HG03521 (cell line): ENCODE measurements around the gene DBNL.
A peak's percentile ranks its signal among the peaks of the same experiment; 100 is the strongest.
"Not testable (repeated sequence)": the region's sequence is repeated elsewhere in the genome, so short reads cannot be mapped to it uniquely, and the experiment has no call there.

Source experiments
- ATAC-seq: cut with Tn5 transposase; IDR thresholded peaks from one replicate; pipeline ENCODE4 v1.9.1; 2021; ENCODE audit warnings: mild to moderate bottlenecking, moderate library complexity; ENCODE audit not compliant: unreplicated experiment

DBNL gene

DNA sequence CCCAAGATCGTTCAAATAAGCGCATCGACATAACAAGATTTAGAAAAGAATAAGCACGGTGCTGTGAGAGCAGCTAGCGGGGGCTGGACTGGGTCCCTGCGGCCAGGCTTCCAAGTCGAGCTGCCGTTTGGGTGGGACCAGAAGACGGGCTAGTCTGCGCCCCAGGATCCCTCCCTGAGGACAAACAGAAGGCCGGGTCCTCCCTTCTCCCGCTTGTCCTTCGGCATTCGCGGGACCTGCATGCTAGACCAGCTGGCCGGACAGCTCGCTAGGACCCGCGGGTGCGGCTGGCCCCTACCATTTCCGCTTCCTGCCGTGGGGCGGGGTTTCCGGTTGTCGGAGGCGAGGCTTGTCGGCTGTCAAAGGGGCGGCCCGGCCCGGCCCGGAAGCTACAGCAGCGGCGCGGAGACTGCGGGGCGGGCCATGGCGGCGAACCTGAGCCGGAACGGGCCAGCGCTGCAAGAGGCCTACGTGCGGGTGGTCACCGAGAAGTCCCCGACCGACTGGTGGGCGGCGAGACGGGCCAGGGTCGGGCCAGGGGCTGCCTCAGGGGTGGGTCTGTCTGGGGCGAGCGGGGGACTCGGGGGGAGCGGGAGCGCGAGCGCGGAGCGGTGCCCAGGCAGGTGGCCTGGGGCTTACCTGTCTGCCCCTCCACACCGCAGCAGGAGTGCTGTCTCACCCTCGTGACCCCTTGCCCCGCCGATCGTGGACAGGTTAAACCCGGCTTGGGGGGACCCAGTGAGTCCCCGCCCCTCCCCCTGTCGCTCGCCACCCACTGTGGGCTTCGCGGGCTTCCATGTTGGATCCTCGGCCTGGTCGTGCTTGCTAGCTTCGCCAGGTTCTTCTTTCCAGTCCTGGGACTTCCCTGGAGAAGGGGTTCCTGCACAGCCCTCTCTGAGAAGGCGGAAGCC, at the start of gene DBNL:
DBNL (plus strand) TSS at position 388 of the 911 bp plus-strand sequence; CDS start at position 424, 36 bp downstream.
- ATAC-seq = peak; percentile 65

DNA sequence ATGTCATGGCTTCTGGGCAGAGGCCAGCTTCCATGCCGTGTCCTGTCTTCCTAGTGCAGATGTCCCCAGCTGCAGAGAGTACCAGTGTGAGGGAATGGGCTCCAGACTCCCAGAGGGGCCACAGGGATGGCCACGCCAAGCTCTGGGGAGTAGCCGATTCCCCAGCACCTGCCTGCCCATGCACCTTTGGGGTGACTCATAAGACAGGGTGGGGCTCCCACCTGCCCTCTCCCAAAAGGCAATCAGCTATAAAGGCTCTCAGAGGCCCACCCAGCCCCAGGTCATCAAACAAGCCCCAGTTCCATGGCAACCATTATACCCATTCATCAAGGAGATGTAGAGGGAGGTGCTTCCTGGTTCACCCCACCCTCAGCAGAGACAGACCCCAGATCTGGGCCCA, 47.0 kb upstream of the DBNL start, which contains the start of gene SPDYE1:
SPDYE1 (plus strand) TSS at position 366 of the 400 bp plus-strand sequence. CDS start 2,053 bp downstream, outside the sequence.
- ATAC-seq = not testable (repeated sequence)

DNA sequence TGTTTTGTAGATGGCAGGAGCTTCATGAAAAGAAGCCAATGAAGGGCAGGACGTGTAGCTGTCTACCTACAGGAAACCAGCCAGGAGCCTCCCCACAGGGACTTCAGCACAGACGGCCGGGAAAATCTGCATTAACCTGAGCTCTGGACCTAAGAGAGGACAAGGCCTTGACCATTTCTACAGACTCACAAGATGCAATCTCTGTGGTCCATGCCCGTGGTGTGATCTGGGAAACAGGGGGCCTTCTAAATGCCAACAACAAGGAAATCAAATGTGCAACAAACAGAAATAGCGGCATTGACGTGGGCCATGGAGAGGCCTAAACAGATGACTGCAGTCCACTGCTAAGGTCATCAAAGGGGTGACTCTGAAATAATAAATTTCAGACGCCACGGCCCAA, 32.4 kb upstream of the DBNL start:
- ATAC-seq = not testable (repeated sequence)

DNA sequence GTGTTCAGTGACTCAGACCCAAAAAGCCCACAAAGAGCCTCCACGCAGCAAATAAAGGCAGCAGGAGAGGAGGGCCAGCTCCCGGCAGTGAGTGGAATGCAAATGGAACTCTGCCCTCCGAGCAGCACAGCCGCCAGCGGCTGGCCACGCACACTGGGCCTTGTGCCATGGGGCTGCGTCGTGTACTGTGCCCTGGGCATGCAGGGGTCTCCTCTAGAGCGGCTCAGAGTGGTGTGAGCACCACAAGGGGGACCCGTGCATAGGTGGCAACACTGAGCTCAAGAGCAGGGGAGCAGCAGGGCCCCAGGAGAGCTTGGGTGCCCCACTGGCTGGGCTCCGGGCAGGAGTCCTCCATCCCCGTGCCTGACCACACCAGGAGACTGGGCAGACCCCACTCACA, 29.4 kb upstream of the DBNL start:
- ATAC-seq = not testable (repeated sequence)

DNA sequence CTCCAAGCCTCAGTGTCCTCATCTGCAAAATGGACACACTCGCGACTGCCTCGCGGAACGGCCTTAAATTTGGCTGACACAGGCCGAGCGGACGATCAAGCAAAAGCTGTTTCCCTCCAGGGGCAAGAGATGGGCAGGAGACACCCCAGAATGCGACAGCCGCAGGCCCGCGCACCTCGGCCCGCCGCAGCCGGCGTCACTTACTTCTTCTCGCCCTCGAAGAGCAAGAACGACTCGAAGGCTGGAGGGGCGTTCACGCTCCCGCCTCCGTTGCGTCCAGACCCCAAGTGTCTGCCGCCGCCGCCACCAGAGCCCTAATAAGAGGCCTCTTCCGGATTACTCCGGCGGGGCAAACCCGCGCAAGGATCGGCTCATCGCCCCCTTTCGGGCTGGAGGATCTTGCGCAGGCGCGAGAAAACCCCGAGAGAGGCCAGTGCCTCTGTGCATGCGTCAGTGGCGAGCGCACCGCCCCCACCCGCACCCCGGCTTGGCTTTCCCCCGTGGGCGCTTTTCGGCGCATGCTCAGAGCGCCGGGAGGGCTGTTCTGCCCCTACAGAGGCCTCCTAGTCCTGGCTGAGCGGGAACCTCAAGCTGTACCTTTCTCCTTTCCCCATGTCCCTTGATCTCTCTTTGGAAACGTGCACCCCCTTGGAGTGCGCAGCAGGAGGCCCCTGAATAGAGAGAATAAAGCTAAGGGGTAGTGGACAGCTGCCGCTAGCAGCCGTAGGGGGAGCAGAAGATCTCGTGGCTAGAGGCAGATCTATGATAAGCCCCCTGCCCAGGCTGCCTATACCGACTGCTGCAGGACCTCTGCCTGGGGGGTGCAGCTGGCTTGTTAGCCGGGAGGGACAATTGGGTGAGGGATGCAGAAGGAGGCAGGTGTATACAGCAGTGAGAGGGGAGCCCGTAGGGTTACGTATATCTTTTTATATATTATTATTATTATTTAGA, 25.4 kb upstream of the DBNL start:
- peak; percentile 94 for ATAC-seq

DNA sequence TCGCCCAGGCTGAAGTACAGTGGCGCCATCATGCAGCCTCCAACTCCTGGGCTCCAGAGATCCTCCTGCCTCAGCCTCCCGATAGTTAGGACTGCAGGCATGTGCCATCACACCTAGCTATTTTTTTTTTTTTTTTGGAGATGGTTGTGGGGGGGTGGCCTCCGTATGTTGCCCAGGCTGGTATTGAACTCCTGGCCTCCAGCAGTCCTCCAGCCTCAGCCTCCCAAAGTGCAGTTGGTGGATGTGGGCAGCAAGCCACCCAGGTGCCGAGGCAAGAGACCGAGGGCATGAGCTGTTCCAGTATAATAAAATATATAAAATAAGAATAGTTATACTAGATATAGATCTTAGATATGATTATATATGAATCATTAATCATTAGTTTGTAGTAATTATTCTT, 24.7 kb upstream of the DBNL start:
- ATAC-seq = not testable (repeated sequence)

DNA sequence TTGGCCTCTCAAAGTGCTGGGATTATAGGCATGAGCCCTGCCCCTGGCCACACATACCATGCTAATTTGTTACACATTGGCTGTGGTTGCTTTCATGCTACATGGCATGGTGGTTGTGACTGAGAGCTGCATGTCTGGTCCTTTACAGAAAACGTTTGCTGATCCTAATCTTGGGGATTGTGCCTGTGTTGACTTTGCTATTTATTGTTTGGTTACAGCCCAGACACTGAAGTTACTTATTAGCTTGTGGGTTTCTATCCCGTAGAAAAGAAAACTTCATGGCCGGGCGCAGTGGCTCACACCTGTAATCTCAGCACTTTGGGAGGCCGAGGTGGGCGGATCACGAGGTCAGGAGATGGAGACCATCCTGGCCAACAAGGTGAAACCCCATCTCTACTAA, 22.4 kb upstream of the DBNL start:
- ATAC-seq = not testable (repeated sequence)

DNA sequence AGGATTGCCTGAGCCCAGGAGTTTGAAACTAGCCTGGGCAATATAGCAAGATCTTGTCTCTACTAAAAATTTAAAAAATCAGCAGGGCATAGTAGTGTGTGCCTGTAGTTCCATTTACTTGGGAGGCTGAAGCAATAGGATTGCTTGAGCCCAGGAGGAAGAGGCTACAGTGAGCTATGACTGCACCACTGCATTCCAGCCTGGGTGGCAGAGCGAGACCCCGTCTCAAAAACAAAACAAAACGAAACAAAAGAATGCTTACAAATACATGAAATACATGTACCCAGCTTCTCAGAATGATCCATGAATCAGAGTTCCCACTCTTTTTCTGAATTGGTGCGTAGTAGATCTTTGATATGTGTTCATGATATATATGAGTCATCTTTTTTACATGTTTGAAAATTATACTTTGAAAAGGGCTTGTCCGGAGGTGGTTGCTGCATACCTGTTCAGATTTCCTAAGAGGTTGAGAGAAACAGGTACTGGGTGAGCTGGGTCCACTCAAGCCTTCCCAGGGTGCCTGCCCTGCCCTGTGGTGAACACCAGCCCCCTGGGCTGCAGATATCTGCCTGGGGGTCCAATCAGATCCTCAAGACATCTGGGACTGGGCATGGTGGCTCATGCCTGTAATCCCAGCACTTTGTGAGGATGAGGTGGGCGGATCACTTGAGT, 21.6 kb upstream of the DBNL start:
- ATAC-seq = not testable (repeated sequence)

DNA sequence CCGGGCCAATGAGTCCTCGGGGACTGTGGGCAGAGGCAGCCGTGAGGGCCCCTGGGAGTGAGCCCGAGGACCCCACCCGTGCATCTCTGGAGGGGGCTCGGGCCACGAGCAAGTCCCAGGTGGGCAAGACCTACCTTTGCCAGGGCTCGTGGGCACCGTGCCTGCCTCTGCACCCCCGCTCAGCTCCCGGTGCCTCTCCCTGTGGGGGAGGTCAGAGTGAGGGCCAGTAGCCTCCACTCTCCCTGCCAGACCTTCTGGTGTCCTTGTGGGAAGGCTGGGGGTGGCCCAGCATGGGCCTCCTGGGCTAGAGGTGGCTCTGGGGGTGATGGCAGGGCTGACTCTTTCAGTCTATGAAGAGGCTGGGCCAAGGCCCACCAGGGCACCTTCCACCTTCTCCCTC, 15.1 kb upstream of the DBNL start:
- not testable (repeated sequence) for ATAC-seq

DNA sequence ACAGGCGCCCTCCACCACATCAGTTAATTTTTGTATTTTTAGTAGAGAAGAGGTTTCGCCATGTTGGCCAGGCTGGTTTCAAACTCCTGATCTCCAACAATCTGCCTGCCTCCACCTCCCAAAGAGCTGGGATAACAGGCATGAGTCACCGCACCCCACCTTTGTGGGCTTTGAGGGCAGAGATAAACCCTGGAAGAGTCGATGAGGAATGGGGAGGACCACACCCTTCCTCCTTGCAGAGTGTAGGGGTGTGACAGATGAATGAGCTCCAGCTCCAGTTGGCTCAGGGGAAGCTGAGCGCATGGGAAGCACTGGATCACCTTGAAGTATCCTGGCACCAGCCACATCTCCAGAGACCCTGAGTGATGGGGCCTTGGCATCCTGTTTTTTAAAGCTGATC, 14.5 kb upstream of the DBNL start:
- ATAC-seq = not testable (repeated sequence)

DNA sequence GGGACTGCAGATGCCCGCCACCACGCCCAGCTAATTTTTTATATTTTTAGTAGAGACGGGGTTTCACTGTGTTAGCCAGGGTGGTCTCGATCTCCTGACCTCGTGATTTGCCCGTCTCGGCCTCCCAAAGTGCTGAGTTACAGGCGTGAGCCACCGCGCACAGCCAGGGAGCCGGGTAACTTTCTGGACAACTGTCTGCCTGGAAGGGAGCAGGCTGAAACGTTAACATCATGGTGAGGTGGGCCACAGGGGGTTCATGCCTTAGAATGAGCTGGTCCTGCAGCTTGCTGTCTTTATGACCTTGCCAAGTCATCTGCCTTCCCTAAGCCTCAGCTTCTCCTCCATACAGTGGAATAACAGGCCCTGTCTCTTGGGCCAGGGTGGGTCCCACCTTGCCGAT, 13.2 kb upstream of the DBNL start:
- ATAC-seq = not testable (repeated sequence)

DNA sequence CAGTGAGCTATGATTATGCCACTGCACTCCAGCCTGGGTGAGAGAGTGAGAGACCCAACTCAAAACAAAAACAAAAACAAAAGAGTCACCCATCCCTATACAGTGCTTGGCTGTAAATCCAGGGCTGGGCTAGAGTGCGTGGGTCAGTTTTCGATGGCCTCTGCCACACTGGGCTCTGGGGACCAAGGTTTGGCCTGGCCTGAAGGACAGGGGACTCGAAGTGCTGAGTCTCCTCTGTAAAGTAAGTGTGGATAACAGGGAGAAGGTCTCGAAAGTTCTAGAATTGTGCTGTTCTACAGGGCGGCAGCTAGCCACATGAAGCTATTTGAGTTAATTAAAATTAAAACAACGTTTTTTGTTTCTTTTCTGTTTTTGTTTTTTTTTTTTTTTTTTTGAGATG, 12.5 kb upstream of the DBNL start:
- ATAC-seq = not testable (repeated sequence)

DNA sequence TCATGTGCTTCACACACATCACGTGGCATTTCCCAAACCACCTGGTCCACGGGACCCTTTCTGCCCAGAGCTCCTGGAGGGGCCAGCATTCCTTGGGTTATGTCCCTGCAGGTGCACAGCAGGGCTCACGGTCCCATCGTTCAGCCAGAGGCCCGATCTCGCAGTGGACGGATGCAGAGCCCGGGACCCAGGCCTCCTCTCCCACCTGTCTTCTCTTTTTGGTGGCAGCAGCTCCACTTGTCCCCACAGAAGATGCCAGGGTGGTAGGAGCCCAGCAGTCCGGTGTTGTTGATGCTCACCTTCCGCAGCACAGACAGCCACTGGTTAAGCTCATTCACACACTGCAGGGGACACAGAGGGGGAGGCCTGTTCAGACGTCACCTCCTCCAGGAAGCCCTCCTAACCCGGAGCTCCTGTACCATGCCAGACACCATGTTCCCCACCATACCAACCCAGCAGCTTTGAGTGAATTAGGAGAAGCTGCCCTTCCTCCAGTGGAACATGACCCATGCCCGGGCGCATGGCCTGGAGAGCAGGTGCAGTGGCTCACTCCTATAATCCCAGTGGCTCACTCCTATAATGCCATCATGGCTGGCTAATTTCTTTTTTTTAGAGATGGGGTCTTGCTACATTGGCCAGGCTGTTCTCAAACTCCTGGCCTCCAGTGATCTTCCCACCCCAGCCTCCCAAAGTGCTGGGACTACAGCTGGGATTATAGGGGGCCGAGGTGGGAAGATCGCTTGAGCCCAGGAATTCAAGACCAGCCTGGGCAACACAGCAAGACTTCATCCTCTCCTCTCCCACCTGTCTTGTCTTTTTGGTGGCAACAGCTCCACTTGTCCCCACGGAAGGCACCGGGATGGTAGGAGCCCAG, 10.3 kb upstream of the DBNL start:
- ATAC-seq = not testable (repeated sequence)

DNA sequence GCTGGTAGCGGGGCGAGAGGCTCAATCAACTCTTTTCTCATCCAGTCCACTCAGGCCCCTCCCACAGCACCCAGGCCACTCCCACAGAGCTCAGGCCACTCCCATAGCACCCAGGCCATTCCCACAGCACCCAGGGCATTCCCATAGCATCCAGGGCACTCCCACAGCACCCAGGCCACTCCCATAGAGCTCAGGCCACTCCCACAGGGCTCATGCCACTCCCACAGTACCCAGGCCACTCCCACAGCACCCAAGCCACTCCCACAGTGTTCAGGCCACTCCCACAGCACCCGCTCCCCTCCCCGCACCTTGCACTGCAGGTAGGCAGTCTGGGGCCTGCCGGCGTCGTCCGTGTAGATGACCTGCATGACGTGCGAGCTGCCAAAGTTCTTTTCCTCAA, 8.1 kb upstream of the DBNL start:
- ATAC-seq = not testable (repeated sequence)

DNA sequence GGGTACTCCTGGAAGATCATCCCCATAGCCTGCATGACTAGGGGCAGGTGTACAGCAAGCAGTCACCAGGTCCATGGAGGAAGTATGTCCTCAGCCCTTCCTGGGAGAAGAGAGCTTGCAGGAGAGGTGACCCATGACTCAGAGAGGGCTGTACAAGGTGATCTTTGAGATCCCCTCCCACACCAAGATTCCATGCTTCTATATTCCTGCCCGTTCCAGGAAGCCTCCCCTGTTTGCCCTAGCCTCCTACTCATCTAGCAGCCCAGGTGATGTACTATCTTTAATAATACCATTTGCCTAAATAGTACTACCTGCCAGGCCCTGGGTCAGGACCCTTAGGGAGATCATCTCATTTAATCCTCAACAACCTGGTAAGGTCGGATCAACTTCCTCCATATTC, 6.6 kb upstream of the DBNL start:
- not testable (repeated sequence) for ATAC-seq

DNA sequence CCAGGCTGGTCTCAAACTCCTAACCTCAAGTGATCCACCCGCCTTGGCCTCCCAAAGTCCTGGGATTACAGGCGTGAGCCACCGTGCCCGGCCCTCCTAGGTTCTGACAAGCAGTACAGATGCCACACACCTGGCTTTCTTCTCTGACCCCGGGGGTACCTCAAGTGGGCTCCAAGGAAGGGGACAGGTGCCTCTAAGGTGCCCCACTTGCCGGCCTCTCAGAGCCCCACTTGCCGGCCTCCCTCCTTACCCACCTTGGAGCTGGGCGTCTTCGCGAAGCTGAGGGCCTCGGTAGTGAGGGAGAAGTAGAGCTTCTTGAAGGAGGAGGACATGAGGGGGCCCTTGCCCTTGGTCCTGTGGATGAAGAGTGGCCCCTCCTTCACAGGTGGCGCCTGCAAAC, 5.9 kb upstream of the DBNL start:
- not testable (repeated sequence) for ATAC-seq

DNA sequence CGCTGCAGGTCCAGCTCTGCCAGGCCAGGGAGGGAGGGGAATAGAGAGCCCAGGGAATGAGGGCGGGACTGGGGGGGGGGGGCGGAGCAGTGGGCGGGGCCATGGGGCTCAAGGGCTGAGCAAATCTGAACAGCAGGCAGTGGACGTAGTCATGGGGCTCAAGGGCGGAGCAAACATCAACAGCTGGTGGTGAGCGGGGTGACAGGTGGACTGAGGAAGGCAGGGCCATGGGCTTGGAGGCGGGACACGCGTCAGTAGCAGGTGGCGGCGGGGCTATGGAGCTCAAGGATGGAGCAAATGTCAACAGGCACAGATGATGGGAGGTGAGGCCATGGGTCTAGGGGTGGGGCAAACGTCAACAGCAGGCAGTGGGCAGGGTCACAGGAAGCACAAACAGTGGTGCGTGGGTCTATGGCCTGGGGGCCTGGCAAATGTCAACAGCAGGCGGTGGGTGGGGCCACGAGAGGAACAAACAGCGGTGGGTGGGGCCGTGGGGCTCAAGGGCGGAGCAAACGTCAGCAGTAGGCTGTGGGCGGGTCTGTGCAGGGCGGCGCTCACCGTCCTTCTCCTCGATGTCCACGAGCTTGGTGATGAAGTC, 5.4 kb upstream of the DBNL start:
- ATAC-seq = peak; percentile 54

DNA sequence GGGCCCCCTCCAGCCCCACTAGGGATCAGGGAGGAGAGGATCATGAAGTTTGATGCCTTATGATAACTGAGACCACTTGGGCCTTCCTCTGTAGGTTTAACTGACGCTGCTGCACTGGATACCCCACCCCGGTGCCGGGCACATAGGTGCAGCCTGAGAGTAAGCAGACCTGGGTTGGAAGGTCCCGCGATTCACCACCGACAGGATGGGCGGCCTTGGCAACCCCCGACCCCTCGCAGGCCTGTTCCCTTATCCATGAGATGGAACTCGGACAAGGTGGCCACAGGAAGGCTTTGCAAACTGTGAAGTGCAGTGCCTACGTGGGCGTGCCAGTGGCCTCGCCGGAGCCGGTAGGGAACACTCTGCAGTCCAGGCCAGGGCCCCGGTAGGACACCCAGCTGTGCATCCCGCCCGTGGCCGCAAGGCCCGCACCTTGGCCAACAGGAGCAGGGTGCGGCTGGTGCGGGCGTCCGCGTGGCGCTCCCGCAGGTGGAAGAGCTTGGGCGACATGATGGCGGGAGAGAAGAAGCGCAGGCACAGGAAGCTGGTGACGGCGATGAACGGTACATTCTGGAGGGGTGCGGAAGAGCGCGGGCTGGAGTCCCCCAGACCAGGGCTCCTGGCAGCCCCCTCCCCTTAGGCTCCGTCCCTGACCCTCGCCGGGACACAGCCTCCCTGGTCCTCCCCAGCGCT, 4.6 kb upstream of the DBNL start:
- peak; percentile 1 for ATAC-seq

DNA sequence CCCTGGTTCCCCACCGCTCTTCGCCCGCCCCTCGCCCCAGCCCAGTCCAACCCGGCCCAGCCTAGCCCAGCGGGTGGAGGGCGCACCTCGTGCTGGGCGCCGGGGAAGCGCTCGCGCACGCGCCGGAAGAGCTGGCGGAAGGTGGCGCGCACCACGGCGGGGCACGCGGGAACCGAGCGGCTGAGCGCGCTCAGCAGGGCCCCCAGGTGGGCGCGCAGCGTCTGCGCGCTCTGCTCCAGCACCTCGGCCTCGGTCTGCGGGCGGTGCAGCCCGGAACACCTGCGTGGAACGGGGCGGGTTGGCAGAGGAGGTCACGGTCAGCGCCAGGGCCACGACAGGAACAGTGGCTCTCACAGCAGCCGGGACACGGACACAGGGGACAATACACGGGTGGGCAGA, 4.0 kb upstream of the DBNL start:
- ATAC-seq = peak; percentile 35
